Testis (tissue), 2 donors: ENCODE results near the gene ATP6V1G1.

Experiments used
- POLR2A ChIP-seq: fragments of 450-650 bp; IDR thresholded peaks from one replicate; pipeline ENCODE4 v1.6.1; 2017; ENCODE audit warnings: antibody characterized with exemption, mild to moderate bottlenecking, moderate library complexity
- TF ChIP-seq, protein P1 (sequence below), 3 experiments: fragments of 450-650 bp in 2 of 3; fragments of 200-600 bp in 1 of 3; sonication (generic) in 1 of 3; IDR thresholded peaks; one replicate each; pipeline ENCODE4 v1.5.1; 2016 to 2019; ENCODE audit warnings: antibody characterized with exemption in 3 of 3, mild to moderate bottlenecking in 2 of 3, moderate library complexity in 1 of 3

DNA sequence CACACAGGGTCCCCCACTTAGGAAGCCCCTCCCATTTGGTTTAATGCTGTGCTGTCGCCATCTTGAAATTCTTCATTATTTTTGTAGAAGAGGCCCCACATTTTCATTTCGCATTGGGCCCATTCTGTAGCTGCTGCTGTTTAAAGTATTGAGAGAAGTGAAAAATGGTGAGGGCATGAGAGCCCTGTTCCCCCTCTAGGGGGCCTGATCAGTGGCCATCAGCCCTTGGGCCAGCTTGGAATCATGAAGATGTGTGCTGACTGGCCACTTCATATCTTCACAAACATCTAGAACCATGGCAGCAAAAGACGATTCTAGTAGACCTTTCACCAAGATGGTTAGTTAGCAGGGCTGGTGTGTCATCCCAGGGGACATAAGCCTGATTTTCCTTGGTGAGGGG, 26.8 kb downstream of the ATP6V1G1 start:
- no peak for TF ChIP-seq POLR2A
- TF ChIP-seq, protein P1, sequence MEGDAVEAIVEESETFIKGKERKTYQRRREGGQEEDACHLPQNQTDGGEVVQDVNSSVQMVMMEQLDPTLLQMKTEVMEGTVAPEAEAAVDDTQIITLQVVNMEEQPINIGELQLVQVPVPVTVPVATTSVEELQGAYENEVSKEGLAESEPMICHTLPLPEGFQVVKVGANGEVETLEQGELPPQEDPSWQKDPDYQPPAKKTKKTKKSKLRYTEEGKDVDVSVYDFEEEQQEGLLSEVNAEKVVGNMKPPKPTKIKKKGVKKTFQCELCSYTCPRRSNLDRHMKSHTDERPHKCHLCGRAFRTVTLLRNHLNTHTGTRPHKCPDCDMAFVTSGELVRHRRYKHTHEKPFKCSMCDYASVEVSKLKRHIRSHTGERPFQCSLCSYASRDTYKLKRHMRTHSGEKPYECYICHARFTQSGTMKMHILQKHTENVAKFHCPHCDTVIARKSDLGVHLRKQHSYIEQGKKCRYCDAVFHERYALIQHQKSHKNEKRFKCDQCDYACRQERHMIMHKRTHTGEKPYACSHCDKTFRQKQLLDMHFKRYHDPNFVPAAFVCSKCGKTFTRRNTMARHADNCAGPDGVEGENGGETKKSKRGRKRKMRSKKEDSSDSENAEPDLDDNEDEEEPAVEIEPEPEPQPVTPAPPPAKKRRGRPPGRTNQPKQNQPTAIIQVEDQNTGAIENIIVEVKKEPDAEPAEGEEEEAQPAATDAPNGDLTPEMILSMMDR (IDR thresholded peaks at IDR 0.05): no peak
